Bronchial epithelial cell (primary cell): Measurements from ENCODE around the gene CHRNA4. TPM values are rescaled to one million over a fixed set of nuclear protein-coding genes. Genes with fewer than 3 reads are reported as not detected.
"Not testable (repeated sequence)": the region's sequence is repeated elsewhere in the genome, so short reads cannot be mapped to it uniquely, and the experiment has no call there.

ENCODE experiments used
- DNase-seq: peaks from one replicate; pipeline ENCODE4 v3.0.0-alpha.2; 2010; ENCODE audit warnings: low read depth
- FAIRE-seq: peaks from 2 replicates; lab custom pipeline; 2011; peaks lifted over from hg19 to GRCh38; lab: Jason Lieb, UNC
- H3K27me3 ChIP-seq: 2 replicates; pipeline ENCODE4 v1.5.1; 2011; ENCODE audit warnings: low read length; ENCODE audit not compliant: control insufficient read depth, insufficient read depth
- H3K36me3 ChIP-seq: 2 replicates; pipeline ENCODE4 v1.5.1; 2011; ENCODE audit warnings: low read length; ENCODE audit not compliant: control insufficient read depth, insufficient read depth
- H3K4me3 ChIP-seq: 2 replicates; pipeline ENCODE4 v1.5.1; 2011; ENCODE audit warnings: mild to moderate bottlenecking, low read depth, low read length, control low read depth
- total RNA-seq: library from RNA; depleted of rRNA; stranded (reverse); fragments of >200 nt; gene quantifications from 2 replicates; pipeline ENCODE4 v1.2.1, GENCODE V29; 2014
- TF ChIP-seq, protein P1 (sequence below): IDR thresholded peaks from 2 replicates; pipeline ENCODE4 v1.5.1; 2011; ENCODE audit warnings: mild to moderate bottlenecking, moderate library complexity, low read length, control low read depth, inconsistent platforms; ENCODE audit not compliant: insufficient read depth, severe bottlenecking

The CHRNA4 gene
- total RNA-seq, 1 donor from 2014 or later, result not detected

DNA sequence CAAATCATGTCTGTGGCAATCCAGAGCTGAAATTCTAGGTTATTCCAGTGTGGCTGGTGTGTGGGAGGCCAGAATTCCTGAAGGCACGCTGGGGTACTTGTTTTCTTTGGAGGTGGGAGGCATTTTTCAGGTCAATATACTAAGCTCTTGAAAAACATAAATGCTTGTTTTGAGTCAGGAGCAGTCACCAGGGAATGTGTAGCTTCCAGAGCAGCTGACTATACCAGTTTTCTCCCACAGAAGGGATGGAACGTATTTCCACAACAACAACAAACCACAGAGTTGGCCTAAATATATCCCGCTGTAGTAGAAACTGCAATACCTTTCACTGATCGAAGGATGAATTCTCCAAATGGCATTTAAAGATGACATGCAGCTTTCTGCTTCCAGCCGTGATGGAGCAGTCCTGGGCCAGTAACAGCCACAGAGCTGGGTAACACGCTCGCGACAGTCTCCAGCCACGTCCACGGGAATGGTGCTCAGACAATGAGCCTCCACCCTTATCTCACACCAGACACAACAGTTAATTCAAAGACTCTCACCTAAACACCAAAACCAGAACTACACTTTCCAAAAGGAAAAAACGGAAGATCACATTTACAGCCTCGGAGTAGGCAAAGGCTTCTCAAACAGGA is 23.2 kb downstream of the CHRNA4 start:
- DNase-seq (no peak), FAIRE-seq (no peak)
- TF ChIP-seq, protein P1, sequence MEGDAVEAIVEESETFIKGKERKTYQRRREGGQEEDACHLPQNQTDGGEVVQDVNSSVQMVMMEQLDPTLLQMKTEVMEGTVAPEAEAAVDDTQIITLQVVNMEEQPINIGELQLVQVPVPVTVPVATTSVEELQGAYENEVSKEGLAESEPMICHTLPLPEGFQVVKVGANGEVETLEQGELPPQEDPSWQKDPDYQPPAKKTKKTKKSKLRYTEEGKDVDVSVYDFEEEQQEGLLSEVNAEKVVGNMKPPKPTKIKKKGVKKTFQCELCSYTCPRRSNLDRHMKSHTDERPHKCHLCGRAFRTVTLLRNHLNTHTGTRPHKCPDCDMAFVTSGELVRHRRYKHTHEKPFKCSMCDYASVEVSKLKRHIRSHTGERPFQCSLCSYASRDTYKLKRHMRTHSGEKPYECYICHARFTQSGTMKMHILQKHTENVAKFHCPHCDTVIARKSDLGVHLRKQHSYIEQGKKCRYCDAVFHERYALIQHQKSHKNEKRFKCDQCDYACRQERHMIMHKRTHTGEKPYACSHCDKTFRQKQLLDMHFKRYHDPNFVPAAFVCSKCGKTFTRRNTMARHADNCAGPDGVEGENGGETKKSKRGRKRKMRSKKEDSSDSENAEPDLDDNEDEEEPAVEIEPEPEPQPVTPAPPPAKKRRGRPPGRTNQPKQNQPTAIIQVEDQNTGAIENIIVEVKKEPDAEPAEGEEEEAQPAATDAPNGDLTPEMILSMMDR, result no peak
- no peak overlapping the region for H3K4me3 ChIP-seq
- H3K36me3 ChIP-seq, result no peaks in the 10 kb centered on the region
- no peaks in the 10 kb centered on the region for H3K27me3 ChIP-seq

DNA sequence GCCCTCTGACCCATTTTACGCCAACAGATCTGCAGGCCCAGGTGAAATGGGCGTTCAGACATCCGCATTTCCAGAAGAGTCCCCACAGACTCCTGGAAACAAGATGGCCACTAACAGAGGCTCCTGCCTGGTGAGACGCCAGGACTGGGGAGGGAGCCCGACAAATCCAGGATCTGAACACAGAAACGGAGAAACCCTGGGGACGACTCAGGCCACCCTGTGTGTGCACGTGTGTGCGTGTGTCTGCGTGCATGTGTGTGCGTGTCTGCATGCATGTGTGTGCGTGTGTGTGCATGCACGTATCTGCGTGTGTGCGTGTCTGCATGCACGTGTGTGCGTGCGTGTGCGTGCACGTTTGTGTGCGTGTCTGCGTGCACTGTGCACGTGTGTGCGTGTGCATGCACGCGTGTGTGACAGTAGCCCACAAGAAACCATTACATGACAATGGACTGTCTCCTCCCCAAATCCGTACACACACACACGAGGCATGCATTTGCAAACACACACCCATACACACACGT is 24.9 kb downstream of the CHRNA4 start:
- FAIRE-seq, result peak; percentile 50
- Histone ChIP-seq H3K36me3 (no peaks in the 10 kb centered on the region), H3K4me3 (no peak overlapping the region), H3K27me3 (no peaks in the 10 kb centered on the region)
- no peak for DNase-seq
- TF ChIP-seq, protein P1, result no peak

DNA sequence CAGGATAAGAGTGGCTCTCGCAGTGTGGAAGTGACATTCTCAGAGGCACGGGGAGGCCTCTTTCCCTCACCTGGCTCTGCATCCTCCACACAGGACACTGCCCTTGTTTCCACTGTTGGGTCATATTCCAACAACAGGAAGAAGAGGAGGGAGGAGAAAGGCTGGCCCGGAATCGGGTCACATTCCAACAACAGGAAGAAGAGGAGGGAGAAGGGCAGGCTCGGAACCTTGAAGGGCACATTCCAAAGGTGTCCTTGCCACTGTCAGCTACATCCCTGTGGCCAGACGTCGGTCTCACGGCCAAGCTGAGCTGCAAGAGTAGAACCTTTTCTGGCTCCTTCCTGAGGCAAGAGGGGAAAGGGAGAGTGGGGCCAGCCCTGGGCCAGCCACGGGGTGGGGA is 25.4 kb downstream of the CHRNA4 start:
- no peaks in the 10 kb centered on the region for H3K27me3 ChIP-seq
- FAIRE-seq (no peak), DNase-seq (no peak)

GRCh38 chr20:63335060-63335459 is 26.1 kb downstream of the CHRNA4 start:
- H3K36me3 ChIP-seq, H3K27me3 ChIP-seq, H3K4me3 ChIP-seq, DNase-seq: not testable (repeated sequence)
- peak; percentile 75 for FAIRE-seq

More for the DNA sequence above, 25.4 kb downstream of the CHRNA4 start:
- Histone ChIP-seq H3K36me3 (no peaks in the 10 kb centered on the region), H3K4me3 (no peak overlapping the region)
- TF ChIP-seq, protein P1, result no peak

DNA sequence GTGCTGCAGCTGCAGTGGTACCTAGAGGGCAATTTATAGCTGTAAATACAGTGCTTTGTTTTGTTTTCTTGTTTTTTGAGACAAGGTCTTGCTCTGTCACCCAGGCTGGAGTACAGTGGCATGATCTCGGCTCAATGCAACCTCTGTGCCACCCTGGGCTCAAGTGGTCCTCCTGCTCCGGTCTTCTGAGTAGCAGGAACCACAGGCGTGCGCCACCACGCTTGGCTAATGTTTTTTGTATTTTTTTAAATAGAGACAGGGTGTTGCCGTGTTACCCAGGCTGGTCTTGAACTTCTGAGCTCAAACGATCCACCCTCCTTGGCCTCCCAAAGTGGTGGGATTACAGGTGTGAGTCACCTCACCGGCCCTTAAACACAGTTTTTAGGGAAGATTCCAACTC is 26.8 kb downstream of the CHRNA4 start:
- H3K36me3 ChIP-seq, result no peaks in the 10 kb centered on the region
- no peak overlapping the region for H3K4me3 ChIP-seq
- FAIRE-seq (no peak), DNase-seq (no peak)
- TF ChIP-seq, protein P1, result no peak
- no peaks in the 10 kb centered on the region for H3K27me3 ChIP-seq

- no peaks in the 10 kb centered on the region for H3K27me3 ChIP-seq
- FAIRE-seq (no peak), DNase-seq (peak; percentile 7)
- no peak overlapping the region for H3K4me3 ChIP-seq
- no peaks in the 10 kb centered on the region for H3K36me3 ChIP-seq
- TF ChIP-seq, protein P1, result no peak
Observed at GRCh38 chr20:63333241-63333836, 27.8 kb downstream of the CHRNA4 start.
